Smooth muscle cell (in vitro differentiated cells): ENCODE measurements around the gene TOM1L2. TPM values are rescaled to one million over a fixed set of nuclear protein-coding genes. Genes with fewer than 3 reads are reported as not detected.

Experiments used
- DNase-seq: peaks from one replicate; lab custom pipeline; 2025; ENCODE audit not compliant: unreplicated experiment; lab: John Stamatoyannopoulos, UW
- H2AFZ ChIP-seq: fragments of 200-600 bp; sonication (generic); 2 replicates; pipeline ENCODE4 v1.6.0; 2016; ENCODE audit warnings: antibody characterized with exemption, low read depth, mild to moderate bottlenecking
- H3F3A ChIP-seq: fragments of 200-600 bp; sonication (generic); 2 replicates; pipeline ENCODE4 v1.6.0; 2017; ENCODE audit warnings: antibody characterized with exemption, low read depth
- H3K27ac ChIP-seq: fragments of 200-600 bp; sonication (generic); 2 replicates; pipeline ENCODE4 v1.5.1; 2016; ENCODE audit warnings: low read depth, mild to moderate bottlenecking
- H3K27me3 ChIP-seq: fragments of 200-600 bp; sonication (generic); 2 replicates; pipeline ENCODE4 v1.6.1; 2016; ENCODE audit warnings: low read depth, mild to moderate bottlenecking
- H3K36me3 ChIP-seq: fragments of 200-600 bp; sonication (generic); 2 replicates; pipeline ENCODE4 v1.5.1; 2016; ENCODE audit warnings: low read depth
- H3K4me1 ChIP-seq: fragments of 200-600 bp; sonication (generic); 2 replicates; pipeline ENCODE4 v1.5.1; 2016; ENCODE audit warnings: low read depth
- H3K4me2 ChIP-seq: fragments of 200-600 bp; sonication (generic); 2 replicates; pipeline ENCODE4 v1.6.0; 2016; ENCODE audit warnings: mild to moderate bottlenecking
- H3K4me3 ChIP-seq: fragments of 200-600 bp; sonication (generic); 2 replicates; pipeline ENCODE4 v1.5.1; 2016; ENCODE audit warnings: mild to moderate bottlenecking
- H3K79me2 ChIP-seq: fragments of 200-600 bp; sonication (generic); 2 replicates; pipeline ENCODE4 v1.6.0; 2016; ENCODE audit warnings: low read depth, mild to moderate bottlenecking
- H3K9ac ChIP-seq: fragments of 200-600 bp; sonication (generic); 2 replicates; pipeline ENCODE4 v1.6.0; 2016; ENCODE audit warnings: low read depth
- H3K9me3 ChIP-seq: fragments of 200-600 bp; sonication (generic); replicated peaks from 2 replicates; pipeline ENCODE4 v1.5.1; 2016; ENCODE audit warnings: low read depth
- H4K20me1 ChIP-seq: fragments of 200-600 bp; sonication (generic); 2 replicates; pipeline ENCODE4 v1.6.0; 2016; ENCODE audit warnings: low read depth
- CTCF ChIP-seq: fragments of 200-600 bp; sonication (generic); IDR thresholded peaks from 2 replicates; pipeline ENCODE4 v1.5.1; 2017; ENCODE audit warnings: borderline replicate concordance, mild to moderate bottlenecking, antibody characterized with exemption; ENCODE audit not compliant: insufficient read depth, poor library complexity, severe bottlenecking
- WGBS: methylation state at CpG from one replicate; pipeline ENCODE4 v1.1.7; 2016; ENCODE audit warnings: low lambda C conversion rate; 5-methylcytosine and 5-hydroxymethylcytosine counted together
- polyA plus RNA-seq: library from polyadenylated mRNA; unstranded; fragments of >200 nt; fragmentation: Nextera tagmentation; extraction: Ambion mirVana; gene quantifications from 2 replicates; pipeline ENCODE4 v1.2.1, GENCODE V29; 2016
- total RNA-seq: library from RNA; depleted of rRNA; stranded (reverse); fragments of >200 nt; gene quantifications from 2 replicates; pipeline ENCODE4 v1.2.3, GENCODE V29; 2014

Gene TOM1L2
- total and polyA plus RNA-seq, 2 experiments from 2014 or later, result 20.3 to 27.0 TPM

GRCh38 chr17:17839791-17840707, 132.2 kb downstream of the TOM1L2 start:
- Histone ChIP-seq H3K4me1 (peaks cover 44% of the 10 kb centered on the region), H3K36me3 (no peaks in the 10 kb centered on the region), H4K20me1 (peaks cover 9% of the 10 kb centered on the region), H3K9me3 (no peaks in the 10 kb centered on the region), H3K4me2 (peak overlapping the region; percentile 79), H3K27ac (peak overlapping the region; percentile 96), H3K4me3 (peak overlapping the region; percentile 44), H3K27me3 (no peaks in the 10 kb centered on the region), H3F3A (peaks cover 34% of the 10 kb centered on the region), H2AFZ (no peak overlapping the region), H3K79me2 (peaks cover 10% of the 10 kb centered on the region), H3K9ac (peak overlapping the region; percentile 82)
- WGBS, result 6% methylated on average over 51 of the region's 71 CpGs
- no peak for TF ChIP-seq CTCF
- peak; percentile 91 for DNase-seq

GRCh38 chr17:17837966-17838962, 133.9 kb downstream of the TOM1L2 start:
- peaks cover 27% of the 10 kb centered on the region for H4K20me1 ChIP-seq
- peak overlapping the region; percentile 96 for H3K27ac ChIP-seq
- no peak overlapping the region for H2AFZ ChIP-seq
- H3K4me3 ChIP-seq, result no peak overlapping the region
- no peaks in the 10 kb centered on the region for H3K36me3 ChIP-seq
- H3F3A ChIP-seq, result peaks cover 34% of the 10 kb centered on the region
- TF ChIP-seq CTCF, result no peak
- no peak overlapping the region for H3K9ac ChIP-seq
- H3K4me2 ChIP-seq, result peak overlapping the region; percentile 91
- no peaks in the 10 kb centered on the region for H3K27me3 ChIP-seq
- H3K9me3 ChIP-seq, result no peaks in the 10 kb centered on the region
- no peak for DNase-seq
- WGBS, result 52% methylated on average over 11 of the region's 11 CpGs
- peaks cover 28% of the 10 kb centered on the region for H3K79me2 ChIP-seq
- peaks cover 54% of the 10 kb centered on the region for H3K4me1 ChIP-seq

GRCh38 chr17:17837380-17837821, 134.8 kb downstream of the TOM1L2 start:
- Histone ChIP-seq H2AFZ (no peak overlapping the region), H3K79me2 (peaks cover 35% of the 10 kb centered on the region), H4K20me1 (peaks cover 34% of the 10 kb centered on the region), H3K4me2 (peak overlapping the region; percentile 91), H3K27ac (peak overlapping the region; percentile 96), H3K36me3 (no peaks in the 10 kb centered on the region), H3K9me3 (no peaks in the 10 kb centered on the region), H3K4me1 (peaks cover 54% of the 10 kb centered on the region), H3K27me3 (no peaks in the 10 kb centered on the region), H3F3A (peaks cover 34% of the 10 kb centered on the region), H3K4me3 (peak overlapping the region; percentile 67), H3K9ac (peak overlapping the region; percentile 92)
- no peak for DNase-seq
- 39% methylated on average over 3 of the region's 3 CpGs for WGBS
- no peak for TF ChIP-seq CTCF
